Heart left ventricle (tissue), 16 donors: ENCODE measurements around the gene LLGL2. TPM values are rescaled to one million over a fixed set of nuclear protein-coding genes. Genes with fewer than 3 reads are reported as not detected.

Experiments used
- ATAC-seq, 4 donors: fragments of 200-7000 bp; cut with Tn5 transposase; one replicate each; pipeline ENCODE4 v1.9.1; 2020 to 2022; ENCODE audit warnings: moderate library complexity in 4 of 4, mild to moderate bottlenecking in 3 of 4, moderate number of reproducible peaks in 1 of 4
- DNase-seq, 5 donors: peaks; one replicate each; pipeline ENCODE4 v3.0.0-alpha.2; 2020
- H3K27ac ChIP-seq, 12 donors: fragments of 200-600 bp; sonication (generic) in 4 of 12; one replicate each; pipeline versions ENCODE4 v1.5.0 to v1.8.0; 2016 to 2022; ENCODE audit warnings: mild to moderate bottlenecking in 2 of 12
- H3K27me3 ChIP-seq, 9 donors: fragments of 200-600 bp; sonication (generic) in 2 of 9; one replicate each; pipeline versions ENCODE4 v1.5.1 to v1.8.0; 2016 to 2022; ENCODE audit warnings: mild to moderate bottlenecking in 3 of 9
- H3K36me3 ChIP-seq, 9 donors: fragments of 200-600 bp; sonication (generic) in 2 of 9; one replicate each; pipeline versions ENCODE4 v1.5.0 to v1.8.0; 2018 to 2022; ENCODE audit warnings: mild to moderate bottlenecking in 2 of 9
- H3K4me1 ChIP-seq, 12 donors: fragments of 200-600 bp; sonication (generic) in 4 of 12; one replicate each; pipeline versions ENCODE4 v1.5.0 to v1.8.0; 2016 to 2022; ENCODE audit warnings: mild to moderate bottlenecking in 3 of 12
- H3K4me3 ChIP-seq, 12 donors: fragments of 200-600 bp; sonication (generic) in 4 of 12; one replicate each; pipeline versions ENCODE4 v1.5.0 to v1.8.0; 2017 to 2022; ENCODE audit warnings: mild to moderate bottlenecking in 9 of 12, moderate library complexity in 4 of 12
- H3K9me3 ChIP-seq, 12 donors: fragments of 200-600 bp; sonication (generic) in 4 of 12; one replicate each; pipeline versions ENCODE4 v1.5.0 to v1.8.0; 2016 to 2022; ENCODE audit warnings: mild to moderate bottlenecking in 1 of 12
- POLR2A ChIP-seq, 2 donors: fragments of 450-650 bp; IDR thresholded peaks; one replicate each; pipeline ENCODE4 v1.6.1; 2017; ENCODE audit warnings: antibody characterized with exemption in 2 of 2, mild to moderate bottlenecking in 2 of 2, moderate library complexity in 2 of 2
- WGBS, 4 donors: extraction: QIAGEN DNeasy Blood & Tissue Kit in 2 of 4; methylation state at CpG; one replicate each; pipeline versions ENCODE4 v1.1.5 to v1.1.7; 2013 to 2018; 5-methylcytosine and 5-hydroxymethylcytosine counted together
- intact Hi-C, 10 donors: fragments of 100-400 bp; cut with DNase I; formaldehyde crosslinking; loops; one replicate each; pipeline versions ENCODE4 v1.11.1 to v1.14.2; 2022
- polyA plus RNA-seq, 2 donors: library from polyadenylated mRNA; stranded (reverse); fragments of 200-250 nt; gene quantifications; one replicate each; pipeline ENCODE4 v1.2.3, GENCODE V29; 2013
- total RNA-seq, 9 donors: library from RNA; depleted of rRNA in 2 of 9; stranded (reverse); fragments of >200 nt in 2 of 9; fragmentation: NEBNext Ultra II Directional in 3 of 9; extraction: Animal tissue kit (Norgen Biotek cat#: 25700) in 3 of 9; gene quantifications; one replicate each; pipeline versions ENCODE4 v1.1.0 to v1.2.4, GENCODE V29; 2016 to 2023
- TF ChIP-seq, protein P1 (sequence below), 12 donors: fragments of 200-600 bp; sonication (generic) in 4 of 12; IDR thresholded peaks; one replicate each; pipeline versions ENCODE4 v1.5.0 to v1.8.0; 2018 to 2022; ENCODE audit warnings: antibody characterized with exemption in 12 of 12, mild to moderate bottlenecking in 5 of 12
- donor health status: ischemic (EF 13 %, LVEDD 7.1; RV severe dilation, severe dysfunction).
- donor health status: healthy with polysubstance abuse.
- donor health status: DM: no; HTN: yes; CAD: no.
- donor health status: DM: no; HTN: no; CAD: no.
- donor health status: ischemic (EF 25% LVEDD 6.9; RV normal size, moderate dysfunction).
- donor health status: ischemic (EF 25% LVEDD 5.7; RV mildly dilated, moderate dysfunction).
- donor health status: healthy.
- donor health status: DM: yes; HTN: yes; CAD: no.
- donor health status: ischemic (EF 35%, LVEDD 5.7; RV mildly dilated, moderate dysfunction).
- donor health status: nonischemic (EF 11% LVEDD 7.7; RV severe dilation, severe dysfunction).
- donor health status: DM: yes; HTN: yes; CAD: no.
- donor health status: PGD.
- donor health status: ischemic (EF 29% LVEDD 5.4; RV normal size, mild dysfunction).
- donor health status: nonischemic (EF 23%, LVEDD 6.1; RV moderate dilation, normal function).

Gene LLGL2
- total and polyA plus RNA-seq, 11 donors, result 1.8 to 8.1 (median 3.6) TPM

DNA sequence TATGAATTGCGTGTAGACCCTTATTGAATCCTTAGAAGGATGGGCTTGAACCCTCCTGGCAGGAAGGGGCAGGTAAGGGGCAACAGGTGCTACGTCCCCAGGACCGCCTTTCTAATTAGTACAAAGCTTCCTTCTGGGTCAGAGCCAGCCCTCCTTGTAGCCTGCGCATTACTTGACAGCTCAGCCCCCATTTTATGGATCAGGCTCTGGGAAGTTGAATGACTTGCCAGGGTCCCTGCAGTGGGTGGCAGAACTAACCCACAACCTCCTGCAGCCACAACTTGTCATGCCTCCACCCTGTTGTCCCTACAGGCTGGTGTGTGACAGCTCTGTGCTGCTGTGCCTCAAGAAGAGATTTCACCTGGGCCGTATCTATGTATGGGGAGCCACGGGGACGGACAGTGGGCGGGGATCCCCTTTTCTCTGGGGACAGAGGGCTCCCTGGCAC lies 64.8 kb downstream of the LLGL2 start:
- TF ChIP-seq, protein P1, sequence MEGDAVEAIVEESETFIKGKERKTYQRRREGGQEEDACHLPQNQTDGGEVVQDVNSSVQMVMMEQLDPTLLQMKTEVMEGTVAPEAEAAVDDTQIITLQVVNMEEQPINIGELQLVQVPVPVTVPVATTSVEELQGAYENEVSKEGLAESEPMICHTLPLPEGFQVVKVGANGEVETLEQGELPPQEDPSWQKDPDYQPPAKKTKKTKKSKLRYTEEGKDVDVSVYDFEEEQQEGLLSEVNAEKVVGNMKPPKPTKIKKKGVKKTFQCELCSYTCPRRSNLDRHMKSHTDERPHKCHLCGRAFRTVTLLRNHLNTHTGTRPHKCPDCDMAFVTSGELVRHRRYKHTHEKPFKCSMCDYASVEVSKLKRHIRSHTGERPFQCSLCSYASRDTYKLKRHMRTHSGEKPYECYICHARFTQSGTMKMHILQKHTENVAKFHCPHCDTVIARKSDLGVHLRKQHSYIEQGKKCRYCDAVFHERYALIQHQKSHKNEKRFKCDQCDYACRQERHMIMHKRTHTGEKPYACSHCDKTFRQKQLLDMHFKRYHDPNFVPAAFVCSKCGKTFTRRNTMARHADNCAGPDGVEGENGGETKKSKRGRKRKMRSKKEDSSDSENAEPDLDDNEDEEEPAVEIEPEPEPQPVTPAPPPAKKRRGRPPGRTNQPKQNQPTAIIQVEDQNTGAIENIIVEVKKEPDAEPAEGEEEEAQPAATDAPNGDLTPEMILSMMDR (IDR thresholded peaks at IDR 0.05), result no peak
- TF ChIP-seq POLR2A (IDR thresholded peaks at IDR 0.05), result no peak
- intact Hi-C loops, result loop anchor here in 1 of 10 donors (10.0 kb wide), 1 partner anchor 166 kb away; no protein-coding TSS in a partner anchor
- ATAC-seq, result no peak
- H3K27me3 ChIP-seq, result no peaks in the 10 kb centered on the region
- H3K36me3 ChIP-seq, result peaks cover 0 to 4% (median 0%) of the 10 kb centered on the region in 9 donors
- peak overlapping the region in 3 of 12 donors; percentile 73 to 96 (median 91) for H3K27ac ChIP-seq
- peaks cover 0 to 29% (median 14%) of the 10 kb centered on the region in 12 donors for H3K4me1 ChIP-seq
- DNase-seq, result peak in 1 of 5 donors; percentile 15
- H3K9me3 ChIP-seq, result no peaks in the 10 kb centered on the region
- 85 to 87% (median 86%) methylated on average over 8 of the region's 8 CpGs for WGBS, 4 donors
- H3K4me3 ChIP-seq, result peak overlapping the region in 1 of 12 donors; percentile 75

DNA sequence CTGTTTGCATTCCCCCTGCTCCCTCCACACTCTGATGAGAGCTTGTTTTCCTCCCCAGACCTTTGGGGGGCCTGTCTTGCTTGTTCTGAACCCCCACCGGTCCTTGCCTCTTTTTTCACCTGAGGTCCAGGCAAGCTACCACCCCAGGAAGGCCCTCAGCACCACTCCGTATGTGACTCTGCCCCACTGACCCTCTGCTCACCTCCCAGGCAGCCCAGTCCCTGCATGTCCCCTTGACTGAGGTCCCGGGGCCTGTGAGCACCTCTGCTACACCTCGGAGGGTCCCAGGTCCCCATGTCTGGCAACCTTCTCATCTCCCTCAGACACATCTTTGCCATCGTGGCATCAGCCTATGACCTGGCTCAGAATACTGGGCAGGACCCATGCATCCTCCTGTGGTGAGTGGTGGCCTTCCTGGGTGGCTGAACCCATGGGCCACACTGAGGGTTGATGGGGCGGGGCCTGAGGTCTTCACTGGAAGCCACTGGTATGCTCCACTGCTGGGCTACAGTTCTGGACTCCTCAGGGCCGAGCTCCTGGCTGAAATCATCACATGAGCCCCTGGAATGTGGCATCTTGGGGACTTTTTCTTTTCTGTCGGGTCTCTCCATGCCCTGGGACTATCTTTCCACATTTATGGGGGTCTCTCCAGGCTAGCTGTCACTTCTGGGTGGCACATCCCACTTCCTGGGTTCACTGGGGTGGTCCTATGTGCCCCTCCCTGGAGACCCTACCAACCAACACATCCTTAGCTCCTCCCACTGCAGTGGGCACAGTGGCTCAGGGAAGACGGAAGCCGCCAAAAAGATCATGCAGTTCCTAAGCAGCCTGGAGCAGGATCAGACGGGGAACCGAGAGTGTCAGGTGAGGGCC lies 65.6 kb downstream of the LLGL2 start:
- Histone ChIP-seq H3K4me1 (peaks cover 0 to 29% (median 14%) of the 10 kb centered on the region in 12 donors), H3K9me3 (no peaks in the 10 kb centered on the region), H3K27ac (no peak overlapping the region), H3K36me3 (peaks cover 0 to 4% (median 0%) of the 10 kb centered on the region in 9 donors), H3K27me3 (no peaks in the 10 kb centered on the region), H3K4me3 (no peak overlapping the region)
- ATAC-seq (no peak), DNase-seq (peak in 1 of 5 donors; percentile 15)
- TF ChIP-seq, protein P1 (IDR thresholded peaks at IDR 0.05), result no peak
- TF ChIP-seq POLR2A (IDR thresholded peaks at IDR 0.05), result no peak
- intact Hi-C loops, result loop anchor here in 1 of 10 donors (10.0 kb wide), 1 partner anchor 166 kb away; no protein-coding TSS in a partner anchor
- 85 to 88% (median 86%) methylated on average over 12 of the region's 12 CpGs for WGBS, 4 donors

DNA sequence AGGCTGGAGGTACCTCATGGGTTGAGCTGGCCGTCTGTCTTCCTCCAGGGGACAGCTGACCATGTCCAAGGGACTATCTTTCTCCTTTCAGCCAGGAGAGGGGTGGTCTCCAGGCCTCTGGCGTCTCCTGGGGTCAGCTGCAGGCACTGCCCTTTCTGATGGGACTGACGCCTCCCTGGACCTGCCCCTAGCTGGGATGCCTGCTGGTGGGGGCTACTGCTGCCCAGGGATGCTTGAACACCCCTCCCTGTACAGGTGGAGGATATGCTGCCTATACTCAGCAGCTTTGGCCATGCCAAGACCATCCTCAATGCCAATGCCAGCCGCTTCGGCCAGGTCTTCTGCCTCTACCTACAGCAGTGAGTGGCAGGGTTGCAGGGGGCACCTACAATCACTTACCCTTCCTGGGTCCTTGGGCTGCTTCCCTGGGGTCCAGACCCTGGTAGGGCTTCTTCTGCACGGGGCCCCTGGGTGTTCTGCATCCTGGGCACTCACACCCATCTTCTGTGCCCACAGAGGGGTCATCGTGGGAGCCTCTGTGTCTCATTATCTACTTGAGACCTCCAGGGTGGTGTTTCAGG lies 66.3 kb downstream of the LLGL2 start:
- ATAC-seq (no peak), DNase-seq (no peak)
- H3K27ac ChIP-seq, result no peak overlapping the region
- no peaks in the 10 kb centered on the region for H3K9me3 ChIP-seq
- peaks cover 0 to 29% (median 14%) of the 10 kb centered on the region in 12 donors for H3K4me1 ChIP-seq
- WGBS, 4 donors, result 78 to 96% (median 86%) methylated on average over 5 to 7 of the region's 7 CpGs
- intact Hi-C loops, result loop anchor here in 1 of 10 donors (10.0 kb wide), 1 partner anchor 167 kb away; no protein-coding TSS in a partner anchor
- peaks cover 0 to 4% (median 0%) of the 10 kb centered on the region in 9 donors for H3K36me3 ChIP-seq
- TF ChIP-seq POLR2A (IDR thresholded peaks at IDR 0.05), result no peak
- TF ChIP-seq, protein P1 (IDR thresholded peaks at IDR 0.05), result no peak
- no peak overlapping the region for H3K4me3 ChIP-seq
- H3K27me3 ChIP-seq, result no peaks in the 10 kb centered on the region
